Gastrocnemius medialis (tissue), 4 donors: ENCODE measurements around the gene BRSK1. TPM values are rescaled to one million over a fixed set of nuclear protein-coding genes. Genes with fewer than 3 reads are reported as not detected.

ENCODE experiments used
- ATAC-seq, 2 donors: fragments of 150-250 bp; one replicate each; pipeline ENCODE4 v1.9.1; 2016
- DNase-seq, 2 donors: peaks; one replicate each; pipeline ENCODE4 v3.0.0-alpha.2; 2019
- H3K27ac ChIP-seq, 4 donors: fragments of 200-600 bp; sonication (generic); 1 replicate in 1 of 4; 2 replicates in 3 of 4; pipeline ENCODE4 v1.5.1; 2016 to 2018; ENCODE audit warnings: mild to moderate bottlenecking in 2 of 4, moderate library complexity in 1 of 4
- H3K27me3 ChIP-seq, 3 donors: fragments of 200-600 bp; sonication (generic) in 2 of 3; 1 replicate in 1 of 3; 2 replicates in 2 of 3; pipeline versions ENCODE4 v1.5.1 to v1.6.0; 2016 to 2019; ENCODE audit warnings: mild to moderate bottlenecking in 1 of 3, moderate library complexity in 1 of 3
- H3K36me3 ChIP-seq, 2 donors: fragments of 200-600 bp; sonication (generic) in 1 of 2; one replicate each; pipeline ENCODE4 v1.5.1; 2017 to 2018
- H3K4me1 ChIP-seq, 2 donors: fragments of 200-600 bp; sonication (generic) in 1 of 2; one replicate each; pipeline ENCODE4 v1.5.1; 2016 to 2017; ENCODE audit warnings: mild to moderate bottlenecking in 2 of 2
- H3K4me3 ChIP-seq, 4 donors: fragments of 200-600 bp; sonication (generic) in 3 of 4; 1 replicate in 1 of 4; 2 replicates in 3 of 4; pipeline ENCODE4 v1.5.1; 2016 to 2019; ENCODE audit warnings: mild to moderate bottlenecking in 2 of 4
- H3K9me3 ChIP-seq, 3 donors: fragments of 200-600 bp; sonication (generic) in 2 of 3; 1 replicate in 1 of 3; 2 replicates in 2 of 3; pipeline ENCODE4 v1.5.1; 2016 to 2019
- CTCF ChIP-seq, 5 experiments: fragments of 450-650 bp in 3 of 5; fragments of 200-600 bp in 2 of 5; sonication (generic) in 2 of 5; IDR thresholded peaks in 4 of 5; conservative IDR thresholded peaks in 1 of 5; 1 replicate in 4 of 5; 2 replicates in 1 of 5; pipeline ENCODE4 v1.5.1; 2016 to 2019; ENCODE audit warnings: antibody characterized with exemption in 5 of 5, mild to moderate bottlenecking in 3 of 5, moderate library complexity in 3 of 5
- POLR2A ChIP-seq, 2 donors: fragments of 450-650 bp; IDR thresholded peaks; one replicate each; pipeline ENCODE4 v1.6.1; 2017; ENCODE audit warnings: antibody characterized with exemption in 2 of 2, mild to moderate bottlenecking in 2 of 2, moderate library complexity in 2 of 2
- in situ Hi-C, 4 donors: fragments of 200-750 bp; cut with MboI; loops; one replicate each; pipeline versions ENCODE4 v1.15.0 to v1.8.0; 2017; ENCODE audit warnings: low sequenced_read_pairs in 4 of 4
- intact Hi-C: fragments of 100-400 bp; cut with DNase I; formaldehyde crosslinking; loops from one replicate; pipeline ENCODE4 v1.15.1; 2023; ENCODE audit warnings: low total_unique reads
- total RNA-seq, 4 donors: library from RNA; depleted of rRNA; stranded (reverse); fragments of >200 nt; gene quantifications; one replicate each; pipeline versions ENCODE4 v1.1.0 to v1.2.3, GENCODE V29; 2016

The BRSK1 gene
- total RNA-seq, 4 donors from 2014 or later = not detected

- in situ Hi-C loops (no loop called here), intact Hi-C loops (no loop called here)
- no peak overlapping the region for H3K27ac ChIP-seq
Measured at GRCh38 chr19:55345101-55345817, 61.5 kb downstream of the BRSK1 start.

DNA sequence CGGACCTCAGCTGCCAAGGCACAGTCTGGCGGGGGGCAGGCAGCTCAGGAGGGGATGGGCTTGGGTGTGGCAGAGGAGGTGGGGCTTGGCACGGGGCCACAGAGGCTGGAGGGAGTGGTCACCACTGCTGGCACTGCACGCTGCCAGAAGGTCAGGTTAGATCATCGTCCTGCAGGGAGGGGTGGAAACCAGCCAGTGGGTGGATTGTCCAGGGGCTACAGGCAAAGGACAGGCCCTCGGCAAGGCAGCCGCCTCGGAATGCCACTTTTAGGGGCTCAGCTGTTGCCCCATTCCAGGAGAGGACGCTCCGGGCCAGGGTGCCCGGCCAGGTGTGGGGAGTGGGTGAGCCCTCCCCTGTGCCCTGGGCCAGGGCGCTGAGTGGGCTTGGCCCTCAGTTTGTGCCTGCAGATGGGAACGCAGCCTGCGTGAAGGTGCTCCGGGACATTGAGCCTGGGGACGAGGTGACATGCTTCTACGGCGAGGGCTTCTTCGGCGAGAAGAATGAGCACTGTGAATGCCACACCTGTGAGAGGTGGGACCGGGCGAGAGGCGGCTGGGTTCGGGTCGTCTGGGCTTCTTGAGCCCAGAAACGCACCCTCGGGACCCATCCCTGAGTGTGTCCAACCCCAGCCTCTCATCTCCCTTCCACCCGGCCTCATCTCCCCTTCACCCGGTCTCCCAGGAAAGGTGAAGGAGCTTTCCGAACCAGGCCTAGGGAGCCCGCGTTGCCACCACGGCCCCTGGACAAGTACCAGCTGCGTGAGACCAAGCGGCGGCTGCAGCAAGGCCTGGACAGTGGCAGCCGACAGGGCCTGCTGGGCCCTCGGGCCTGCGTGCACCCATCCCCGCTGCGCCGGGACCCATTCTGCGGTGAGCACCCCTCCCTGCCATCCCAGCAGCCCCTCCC lies 62.3 kb downstream of the BRSK1 start:
- Histone ChIP-seq H3K27ac (no peak overlapping the region), H3K4me3 (no peak overlapping the region), H3K4me1 (peaks cover 0 to 7% of the 10 kb centered on the region in 2 donors), H3K27me3 (peaks cover 0 to 8% (median under 1%) of the 10 kb centered on the region in 3 donors), H3K9me3 (no peaks in the 10 kb centered on the region), H3K36me3 (peaks cover 0 to 18% of the 10 kb centered on the region in 2 donors)
- no peak for TF ChIP-seq POLR2A (IDR thresholded peaks at IDR 0.05)
- no peak for TF ChIP-seq CTCF (IDR thresholded peaks at IDR 0.05 in 4 of 5, conservative IDR thresholded peaks at IDR 0.05 in 1 of 5)
- in situ Hi-C loops (no loop called here), intact Hi-C loops (no loop called here)
- DNase-seq (no peak), ATAC-seq (no peak)

More at GRCh38 chr19:55345101-55345817, 61.5 kb downstream of the BRSK1 start:
- H3K4me1 ChIP-seq = peaks cover 7 to 15% of the 10 kb centered on the region in 2 donors
- no peak for ATAC-seq
- H3K9me3 ChIP-seq = no peaks in the 10 kb centered on the region
- peaks cover 0 to 18% of the 10 kb centered on the region in 2 donors for H3K36me3 ChIP-seq
- no peak overlapping the region for H3K4me3 ChIP-seq
- no peak for TF ChIP-seq CTCF (IDR thresholded peaks at IDR 0.05 in 4 of 5, conservative IDR thresholded peaks at IDR 0.05 in 1 of 5)
- TF ChIP-seq POLR2A (IDR thresholded peaks at IDR 0.05) = no peak
- DNase-seq = no peak
- peaks cover 0 to under 1% (median 0%) of the 10 kb centered on the region in 3 donors for H3K27me3 ChIP-seq

DNA sequence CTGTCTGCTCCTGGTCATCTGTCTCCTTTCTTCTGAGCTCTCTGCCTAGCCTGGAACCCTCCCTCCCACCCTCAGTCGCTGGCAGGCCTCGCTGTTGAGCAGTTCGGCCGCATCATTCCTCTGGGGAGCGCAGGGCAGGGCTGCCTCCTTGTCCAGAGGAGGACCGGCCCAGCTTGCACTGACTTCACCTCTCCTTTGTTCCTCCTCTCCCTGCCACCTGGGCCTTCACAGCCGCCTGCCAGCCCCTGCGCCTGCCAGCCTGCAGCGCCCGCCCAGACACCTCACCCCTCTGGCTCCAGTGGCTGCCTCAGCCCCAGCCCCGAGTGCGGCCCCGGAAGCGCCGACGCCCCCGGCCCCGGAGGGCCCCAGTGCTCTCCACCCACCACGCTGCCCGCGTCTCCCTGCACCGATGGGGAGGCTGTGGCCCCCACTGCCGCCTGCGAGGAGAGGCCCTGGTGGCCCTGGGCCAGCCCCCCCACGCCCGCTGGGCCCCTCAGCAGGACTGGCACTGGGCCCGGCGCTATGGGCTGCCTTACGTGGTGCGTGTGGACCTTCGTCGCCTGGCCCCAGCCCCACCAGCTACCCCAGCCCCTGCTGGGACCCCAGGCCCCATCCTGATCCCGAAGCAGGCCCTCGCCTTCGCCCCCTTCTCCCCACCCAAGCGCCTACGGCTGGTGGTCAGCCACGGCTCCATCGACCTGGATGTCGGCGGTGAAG lies 63.1 kb downstream of the BRSK1 start:
- H3K4me3 ChIP-seq = no peak overlapping the region
- in situ Hi-C loops = no loop called here
- no peaks in the 10 kb centered on the region for H3K4me1 ChIP-seq
- no peak overlapping the region for H3K27ac ChIP-seq
- DNase-seq = no peak
- no peak for TF ChIP-seq POLR2A (IDR thresholded peaks at IDR 0.05)
- no peak for TF ChIP-seq CTCF (IDR thresholded peaks at IDR 0.05 in 4 of 5, conservative IDR thresholded peaks at IDR 0.05 in 1 of 5)
- intact Hi-C loops = no loop called here
- no peak for ATAC-seq
- peaks cover 7 to 16% (median 8%) of the 10 kb centered on the region in 3 donors for H3K27me3 ChIP-seq
- H3K9me3 ChIP-seq = no peaks in the 10 kb centered on the region
- peaks cover 0 to 18% of the 10 kb centered on the region in 2 donors for H3K36me3 ChIP-seq

DNA sequence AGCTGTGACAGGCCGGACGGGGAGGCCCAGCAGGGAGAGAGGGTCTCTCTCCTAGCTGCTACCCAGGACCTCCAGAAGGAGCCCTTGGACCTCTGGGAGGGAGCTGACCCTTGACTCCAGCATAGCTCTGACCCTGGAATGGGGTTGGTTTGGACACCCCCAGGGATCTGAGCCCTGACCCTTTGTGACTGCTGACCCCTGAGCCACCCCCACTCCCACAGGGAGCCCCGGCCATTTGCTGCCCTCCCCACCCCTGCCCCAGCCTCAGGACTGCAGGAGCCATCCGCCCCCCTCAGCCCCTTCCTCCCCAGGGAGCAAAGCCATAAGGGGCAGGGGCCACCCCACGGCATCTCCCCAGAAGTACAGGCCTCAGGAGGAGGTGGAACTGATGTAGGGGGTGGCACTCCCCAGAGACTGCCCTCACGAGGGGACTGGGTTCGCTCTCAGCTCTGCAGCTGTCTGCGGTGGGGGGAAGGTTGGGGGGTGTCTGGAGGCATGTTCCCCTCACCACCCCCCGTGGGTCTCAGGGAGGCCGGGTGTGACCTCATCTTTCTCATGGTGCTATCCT lies 63.7 kb downstream of the BRSK1 start:
- H3K4me1 ChIP-seq = no peaks in the 10 kb centered on the region
- no peak for TF ChIP-seq CTCF (IDR thresholded peaks at IDR 0.05 in 4 of 5, conservative IDR thresholded peaks at IDR 0.05 in 1 of 5)
- no peak for TF ChIP-seq POLR2A (IDR thresholded peaks at IDR 0.05)
- H3K4me3 ChIP-seq = no peak overlapping the region
- peaks cover 13 to 23% (median 15%) of the 10 kb centered on the region in 3 donors for H3K27me3 ChIP-seq
- in situ Hi-C loops = no loop called here
- intact Hi-C loops = no loop called here
- no peak for ATAC-seq
- no peak overlapping the region for H3K27ac ChIP-seq
- no peak for DNase-seq
- H3K36me3 ChIP-seq = peaks cover 0 to 12% of the 10 kb centered on the region in 2 donors
- no peaks in the 10 kb centered on the region for H3K9me3 ChIP-seq
